Limb (tissue), 2 donors: Measurements from ENCODE around the gene UBE2D2.

Experiments used
- DNase-seq, 2 donors: peaks; one replicate each; pipeline ENCODE4 v3.0.0-alpha.2; 2016; ENCODE audit errors: extremely low spot score in 2 of 2

Gene UBE2D2

GRCh38 chr5:139675213-139675612, 114.1 kb downstream of the UBE2D2 start:
- no peak for DNase-seq

DNA sequence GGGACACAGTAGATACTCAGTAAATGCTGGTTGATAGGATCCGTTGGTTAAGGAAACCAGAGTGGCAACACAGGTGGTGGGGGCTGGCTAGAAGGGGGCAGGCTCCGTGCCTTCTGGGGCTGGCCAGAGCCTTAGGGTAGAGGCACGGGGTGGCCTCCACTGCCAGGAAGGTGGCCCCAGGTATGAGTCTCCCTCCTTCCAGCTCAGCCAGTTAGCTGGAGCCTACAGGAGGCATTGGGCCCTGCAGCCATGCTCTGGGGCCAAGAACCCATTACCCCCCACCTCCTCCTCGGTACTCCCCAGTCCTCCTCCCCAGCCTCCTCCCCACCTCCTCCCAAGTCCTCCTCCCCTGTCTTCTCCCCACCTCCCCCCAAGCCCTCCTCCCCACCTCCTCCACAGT, 114.7 kb downstream of the UBE2D2 start:
- no peak for DNase-seq

GRCh38 chr5:139676406-139676805, 115.3 kb downstream of the UBE2D2 start:
- DNase-seq, result peak in 1 of 2 donors; percentile 42

- DNase-seq, result peak in 1 of 2 donors; percentile 83
Observed at GRCh38 chr5:139676951-139677735, 116.0 kb downstream of the UBE2D2 start.
